Lower leg skin (tissue), 3 donors: ENCODE data around the gene ALOX5.

Experiments
- CTCF ChIP-seq, 3 donors: fragments of 450-650 bp; IDR thresholded peaks; one replicate each; pipeline ENCODE4 v1.5.1; 2016; ENCODE audit warnings: antibody characterized with exemption in 3 of 3, mild to moderate bottlenecking in 3 of 3, moderate library complexity in 2 of 3
- POLR2A ChIP-seq, 2 donors: fragments of 450-650 bp; IDR thresholded peaks; one replicate each; pipeline ENCODE4 v1.6.1; 2016 to 2017; ENCODE audit warnings: antibody characterized with exemption in 2 of 2, mild to moderate bottlenecking in 1 of 2, moderate library complexity in 1 of 2

GRCh38 chr10:45457487-45457886, 83.5 kb downstream of the ALOX5 start:
- TF ChIP-seq CTCF (IDR thresholded peaks at IDR 0.05): no peak
- no peak for TF ChIP-seq POLR2A (IDR thresholded peaks at IDR 0.05)
